Stomach smooth muscle (tissue), 2 donors: ENCODE data around the gene CCL8.

Source experiments
- H3K27ac ChIP-seq: one replicate; pipeline ENCODE4 v1.7.0; 2013; ENCODE audit warnings: mild to moderate bottlenecking, low read length, inconsistent platforms
- H3K27me3 ChIP-seq, 2 donors: one replicate each; pipeline ENCODE4 v1.7.0; 2013; ENCODE audit warnings: low read length in 2 of 2; ENCODE audit not compliant: insufficient read depth in 2 of 2, control insufficient read depth in 1 of 2
- H3K36me3 ChIP-seq, 2 donors: one replicate each; pipeline ENCODE4 v1.7.0; 2013; ENCODE audit warnings: low read length in 2 of 2; ENCODE audit not compliant: control insufficient read depth in 2 of 2, insufficient read depth in 2 of 2
- H3K4me1 ChIP-seq: one replicate; pipeline ENCODE4 v1.7.0; 2013; ENCODE audit warnings: low read length; ENCODE audit not compliant: control insufficient read depth, insufficient read depth
- H3K4me3 ChIP-seq, 2 donors: one replicate each; pipeline ENCODE4 v1.7.0; 2013; ENCODE audit warnings: low read length in 2 of 2
- H3K9ac ChIP-seq, 2 donors: one replicate each; pipeline ENCODE4 v1.7.0; 2013; ENCODE audit warnings: low read length in 2 of 2, mild to moderate bottlenecking in 1 of 2
- H3K9me3 ChIP-seq, 2 donors: one replicate each; pipeline ENCODE4 v1.7.0; 2013; ENCODE audit warnings: low read length in 2 of 2; ENCODE audit not compliant: control insufficient read depth in 2 of 2
- donor health status: healthy.
- donor health status: Pancreatic carcinoma.

CCL8 gene

GRCh38 chr17:34319039-34319483 is at the start of gene CCL8:
CCL8 (plus strand) TSS chr17:34319435; CDS start chr17:34319502, 67 bp downstream.
- H3K9me3 ChIP-seq, result peaks cover 0 to 2% of the 10 kb centered on the region in 2 donors
- H3K4me1 ChIP-seq, result peaks cover 2% of the 10 kb centered on the region
- H3K36me3 ChIP-seq, result no peaks in the 10 kb centered on the region
- no peak within 1 kb of the TSS for H3K9ac ChIP-seq
- no peak within 1 kb of the TSS for H3K27ac ChIP-seq
- no peak within 1 kb of the TSS for H3K4me3 ChIP-seq
- no peaks in the 10 kb centered on the region for H3K27me3 ChIP-seq

- no peak within 1 kb of the TSS for H3K27ac ChIP-seq
- H3K9me3 ChIP-seq, result no peaks in the 10 kb centered on the region
- no peaks in the 10 kb centered on the region for H3K4me1 ChIP-seq
- H3K36me3 ChIP-seq, result no peaks in the 10 kb centered on the region
- H3K4me3 ChIP-seq, result no peak within 1 kb of the TSS
- H3K27me3 ChIP-seq, result no peaks in the 10 kb centered on the region
- no peak within 1 kb of the TSS for H3K9ac ChIP-seq
These were observed 49.3 kb upstream of the CCL8 start, which contains the start of gene CCL7 for GRCh38 chr17:34269969-34270368. CCL7 (plus strand) TSS chr17:34270221; CDS start chr17:34270291, 70 bp downstream.

GRCh38 chr17:34275881-34276280 is 43.4 kb upstream of the CCL8 start:
- no peak overlapping the region for H3K27ac ChIP-seq
- no peaks in the 10 kb centered on the region for H3K36me3 ChIP-seq
- no peaks in the 10 kb centered on the region for H3K4me1 ChIP-seq
- H3K9me3 ChIP-seq, result no peaks in the 10 kb centered on the region
- no peak overlapping the region for H3K4me3 ChIP-seq
- H3K9ac ChIP-seq, result no peak overlapping the region
- no peaks in the 10 kb centered on the region for H3K27me3 ChIP-seq

GRCh38 chr17:34276826-34277225 is 42.4 kb upstream of the CCL8 start:
- no peaks in the 10 kb centered on the region for H3K27me3 ChIP-seq
- H3K4me3 ChIP-seq, result no peak overlapping the region
- H3K9me3 ChIP-seq, result no peaks in the 10 kb centered on the region
- no peak overlapping the region for H3K9ac ChIP-seq
- H3K4me1 ChIP-seq, result no peaks in the 10 kb centered on the region
- H3K27ac ChIP-seq, result no peak overlapping the region
- H3K36me3 ChIP-seq, result no peaks in the 10 kb centered on the region

- no peak overlapping the region for H3K27ac ChIP-seq
- no peak overlapping the region for H3K4me3 ChIP-seq
- H3K36me3 ChIP-seq, result no peaks in the 10 kb centered on the region
These were observed 35.7 kb upstream of the CCL8 start for GRCh38 chr17:34283571-34283970.

GRCh38 chr17:34285286-34285792 is 33.9 kb upstream of the CCL8 start, which contains the start of gene CCL11:
CCL11 (plus strand) TSS chr17:34285742; CDS start chr17:34285809, 67 bp downstream.
- Histone ChIP-seq H3K9ac (no peak within 1 kb of the TSS), H3K27ac (no peak within 1 kb of the TSS), H3K4me1 (peaks cover 3% of the 10 kb centered on the region), H3K27me3 (peaks cover 0 to 2% of the 10 kb centered on the region in 2 donors), H3K36me3 (no peaks in the 10 kb centered on the region), H3K4me3 (no peak within 1 kb of the TSS), H3K9me3 (no peaks in the 10 kb centered on the region)

More at GRCh38 chr17:34283571-34283970, 35.7 kb upstream of the CCL8 start:
- Histone ChIP-seq H3K27me3 (peaks cover 0 to 2% of the 10 kb centered on the region in 2 donors), H3K9me3 (no peaks in the 10 kb centered on the region), H3K4me1 (peaks cover 3% of the 10 kb centered on the region), H3K9ac (no peak overlapping the region)

- H3K9ac ChIP-seq, result no peak overlapping the region
- no peak overlapping the region for H3K4me3 ChIP-seq
- no peak overlapping the region for H3K27ac ChIP-seq
- H3K4me1 ChIP-seq, result peaks cover 3% of the 10 kb centered on the region
- no peaks in the 10 kb centered on the region for H3K36me3 ChIP-seq
- H3K27me3 ChIP-seq, result peaks cover 0 to 2% of the 10 kb centered on the region in 2 donors
- H3K9me3 ChIP-seq, result no peaks in the 10 kb centered on the region
These were observed 31.4 kb upstream of the CCL8 start for GRCh38 chr17:34287875-34288274.

- H3K9me3 ChIP-seq, result no peaks in the 10 kb centered on the region
- H3K4me3 ChIP-seq, result no peak overlapping the region
- no peaks in the 10 kb centered on the region for H3K36me3 ChIP-seq
- H3K27ac ChIP-seq, result no peak overlapping the region
- H3K9ac ChIP-seq, result no peak overlapping the region
- peaks cover 0 to 2% of the 10 kb centered on the region in 2 donors for H3K27me3 ChIP-seq
- H3K4me1 ChIP-seq, result peaks cover 2% of the 10 kb centered on the region
These were observed 28.6 kb upstream of the CCL8 start for GRCh38 chr17:34290586-34290985.

- H3K9ac ChIP-seq, result no peak overlapping the region
- no peak overlapping the region for H3K4me3 ChIP-seq
- H3K4me1 ChIP-seq, result no peaks in the 10 kb centered on the region
- no peaks in the 10 kb centered on the region for H3K27me3 ChIP-seq
- no peaks in the 10 kb centered on the region for H3K36me3 ChIP-seq
- H3K9me3 ChIP-seq, result no peaks in the 10 kb centered on the region
- no peak overlapping the region for H3K27ac ChIP-seq
These were observed 27.4 kb upstream of the CCL8 start for GRCh38 chr17:34291721-34292348.

- Histone ChIP-seq H3K27me3 (peaks cover 0 to 4% of the 10 kb centered on the region in 2 donors), H3K36me3 (no peaks in the 10 kb centered on the region), H3K9ac (no peak overlapping the region), H3K9me3 (no peaks in the 10 kb centered on the region), H3K4me3 (no peak overlapping the region), H3K4me1 (no peaks in the 10 kb centered on the region), H3K27ac (no peak overlapping the region)
These were observed 20.2 kb upstream of the CCL8 start for GRCh38 chr17:34299027-34299426.

- Histone ChIP-seq H3K9ac (no peak overlapping the region), H3K36me3 (no peaks in the 10 kb centered on the region), H3K27me3 (peaks cover 0 to 4% of the 10 kb centered on the region in 2 donors), H3K4me3 (no peak overlapping the region), H3K9me3 (no peaks in the 10 kb centered on the region), H3K4me1 (no peaks in the 10 kb centered on the region), H3K27ac (no peak overlapping the region)
These were observed 19.2 kb upstream of the CCL8 start for GRCh38 chr17:34299956-34300577.
